Hematopoietic multipotent progenitor cell (in vitro differentiated cells): ENCODE results near the gene LY6G5C. TPM values are rescaled to one million over a fixed set of nuclear protein-coding genes. Genes with fewer than 3 reads are reported as not detected.

Experiments
- small RNA-seq: library from RNA; depleted of rRNA; stranded (forward); fragments of <200 nt; gene quantifications from one replicate; pipeline ENCODE3, GENCODE V24; 2012
- total RNA-seq: library from RNA; depleted of rRNA; stranded (reverse); fragments of >200 nt; gene quantifications from one replicate; pipeline ENCODE4 v1.2.3, GENCODE V29; 2012

LY6G5C gene
- total RNA-seq, 1 donor: 3.5 TPM

Small RNAs within 50 kb of the gene (small RNA-seq; reads per million reads assigned to genes)
- gene LY6G6D (not detected), gene MIR4646 (not detected), gene MIR6832 (not detected), gene RF00019 (not detected)

Other genes with a start within 250 kb of the LY6G5C start
- 15.1 TPM for gene MICB, start 182.9 kb downstream of the LY6G5C start, total RNA-seq
- gene MCCD1, start 152.1 kb downstream of the LY6G5C start, total RNA-seq: not detected
- gene DDX39B, start 139.1 kb downstream of the LY6G5C start, total RNA-seq: 571 TPM
- gene ATP6V1G2, start 134.5 kb downstream of the LY6G5C start, total RNA-seq: 1.1 TPM
- gene NFKBIL1, start 133.5 kb downstream of the LY6G5C start, total RNA-seq: 33.7 TPM
- gene LTA, start 108.8 kb downstream of the LY6G5C start, total RNA-seq: under 0.01 TPM
- gene TNF, start 105.5 kb downstream of the LY6G5C start, total RNA-seq: 0.27 TPM
- gene LTB, start 98.6 kb downstream of the LY6G5C start, total RNA-seq: 31.0 TPM
- 74.9 TPM for gene LST1, start 94.8 kb downstream of the LY6G5C start, total RNA-seq
- 0.27 TPM for gene NCR3, start 88.1 kb downstream of the LY6G5C start, total RNA-seq
- gene AIF1, start 65.8 kb downstream of the LY6G5C start, total RNA-seq: 66.8 TPM
- 117 TPM for gene PRRC2A, start 60.4 kb downstream of the LY6G5C start, total RNA-seq
- 172 TPM for gene BAG6, start 28.4 kb downstream of the LY6G5C start, total RNA-seq
- 3.8 TPM for gene APOM, start 25.2 kb downstream of the LY6G5C start, total RNA-seq
- gene C6orf47, start 20.3 kb downstream of the LY6G5C start, total RNA-seq: 19.1 TPM
- gene GPANK1, start 16.1 kb downstream of the LY6G5C start, total RNA-seq: 16.2 TPM
- gene CSNK2B, start 15.0 kb downstream of the LY6G5C start, total RNA-seq: 232 TPM
- gene LY6G5B, start 11.1 kb downstream of the LY6G5C start, total RNA-seq: 7.8 TPM
- gene ABHD16A, start 22.3 kb upstream of the LY6G5C start, total RNA-seq: 75.4 TPM
- 0.54 TPM for gene LY6G6F, start 25.8 kb upstream of the LY6G5C start, total RNA-seq
- 1.6 TPM for gene LY6G6D, start 34.3 kb upstream of the LY6G5C start, total RNA-seq
- 0.54 TPM for gene LY6G6C, start 40.7 kb upstream of the LY6G5C start, total RNA-seq
- gene MPIG6B, start 42.3 kb upstream of the LY6G5C start, total RNA-seq: 7.8 TPM
- gene DDAH2, start 48.2 kb upstream of the LY6G5C start, total RNA-seq: 223 TPM
- gene CLIC1, start 55.5 kb upstream of the LY6G5C start, total RNA-seq: 794 TPM
- gene MSH5, start 58.9 kb upstream of the LY6G5C start, total RNA-seq: 32.3 TPM
- 0.27 TPM for gene SAPCD1, start 81.6 kb upstream of the LY6G5C start, total RNA-seq
- gene VWA7, start 96.3 kb upstream of the LY6G5C start, total RNA-seq: 2.4 TPM
- gene VARS1, start 114.7 kb upstream of the LY6G5C start, total RNA-seq: 52.0 TPM
- 70.6 TPM for gene LSM2, start 125.9 kb upstream of the LY6G5C start, total RNA-seq
- 1.9 TPM for gene HSPA1L, start 134.2 kb upstream of the LY6G5C start, total RNA-seq
- gene HSPA1A, start 134.5 kb upstream of the LY6G5C start, total RNA-seq: 358 TPM
- gene HSPA1B, start 146.7 kb upstream of the LY6G5C start, total RNA-seq: 303 TPM
- gene NEU1, start 181.8 kb upstream of the LY6G5C start, total RNA-seq: 51.7 TPM
- 0.81 TPM for gene SLC44A4, start 197.9 kb upstream of the LY6G5C start, total RNA-seq
- gene EHMT2, start 216.6 kb upstream of the LY6G5C start, total RNA-seq: 128 TPM
- 8.9 TPM for gene ZBTB12, start 221.0 kb upstream of the LY6G5C start, total RNA-seq
- gene C2, start 246.7 kb upstream of the LY6G5C start, total RNA-seq: 0.54 TPM